Left cardiac atrium (tissue), 4 donors: Measurements from ENCODE around the gene DOCK8. TPM values are rescaled to one million over a fixed set of nuclear protein-coding genes. Genes with fewer than 3 reads are reported as not detected.
A peak's percentile ranks its signal among the peaks of the same experiment; 100 is the strongest.

Source experiments
- ATAC-seq, 2 donors: fragments of 200-7000 bp; cut with Tn5 transposase; one replicate each; pipeline ENCODE4 v1.9.1; 2020; ENCODE audit warnings: mild to moderate bottlenecking in 2 of 2, moderate library complexity in 2 of 2
- DNase-seq: peaks from one replicate; pipeline ENCODE4 v3.0.0-alpha.2; 2020
- intact Hi-C, 2 donors: fragments of 100-400 bp; cut with DNase I; formaldehyde crosslinking; loops; one replicate each; pipeline versions ENCODE4 v1.14.1 to v1.15.1; 2022 to 2023
- total RNA-seq, 2 donors: library from RNA; stranded (reverse); fragmentation: NEBNext Ultra II Directional; extraction: Animal tissue kit (Norgen Biotek cat#: 25700); gene quantifications; one replicate each; pipeline ENCODE4 v1.2.1, GENCODE V29; 2021
- donor health status: DM: no; HTN: yes; CAD: no.
- donor health status: DM: no; HTN: yes; CAD: no; lungs with severe emphysema.
- donor health status: DM: yes; HTN: yes; CAD: no.
- donor health status: Dilated cardiomyopathy.

The DOCK8 gene
- total RNA-seq, 2 donors from 2014 or later: 5.5 to 14.9 TPM

GRCh38 chr9:437574-438001 is 222.9 kb downstream of the DOCK8 start:
- DNase-seq: no peak
- intact Hi-C loops: loop anchor here in 1 of 2 donors (10.0 kb wide), 1 partner anchor 47 kb away; no protein-coding TSS in a partner anchor
- ATAC-seq: peak; percentile 78 to 90

DNA sequence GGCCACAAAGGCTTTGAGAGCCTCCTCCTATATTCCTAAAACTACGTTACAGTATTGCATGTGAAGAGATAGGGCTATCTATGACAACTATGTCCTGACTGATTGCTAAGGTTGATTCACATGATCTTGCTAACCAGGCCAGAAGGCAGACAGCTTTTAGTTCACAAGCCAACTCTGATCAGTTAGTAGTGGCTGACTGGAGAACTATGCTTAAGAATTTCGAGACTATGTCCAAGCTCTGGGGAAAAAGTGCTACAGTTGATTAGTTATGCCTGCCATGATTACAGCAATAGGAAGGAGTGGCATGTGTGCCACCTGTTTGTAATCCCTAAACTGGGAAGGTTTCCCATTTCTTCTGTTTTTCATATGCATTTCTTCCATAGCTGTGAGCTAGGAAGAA is 223.4 kb downstream of the DOCK8 start:
- intact Hi-C loops: loop anchor here in 1 of 2 donors (10.0 kb wide), 1 partner anchor 47 kb away; no protein-coding TSS in a partner anchor
- peak in 1 of 2 donors; percentile 53 for ATAC-seq
- no peak for DNase-seq

- DNase-seq: peak; percentile 41
- intact Hi-C loops: loop anchor here in 1 of 2 donors (10.0 kb wide), 1 partner anchor 46 kb away; no protein-coding TSS in a partner anchor
These were observed 224.5 kb downstream of the DOCK8 start for GRCh38 chr9:438961-439768.

GRCh38 chr9:441126-441525 is 226.5 kb downstream of the DOCK8 start:
- DNase-seq: no peak
- intact Hi-C loops: no loop called here
- no peak for ATAC-seq

More at GRCh38 chr9:438961-439768, 224.5 kb downstream of the DOCK8 start:
- ATAC-seq: peak; percentile 80 to 84

DNA sequence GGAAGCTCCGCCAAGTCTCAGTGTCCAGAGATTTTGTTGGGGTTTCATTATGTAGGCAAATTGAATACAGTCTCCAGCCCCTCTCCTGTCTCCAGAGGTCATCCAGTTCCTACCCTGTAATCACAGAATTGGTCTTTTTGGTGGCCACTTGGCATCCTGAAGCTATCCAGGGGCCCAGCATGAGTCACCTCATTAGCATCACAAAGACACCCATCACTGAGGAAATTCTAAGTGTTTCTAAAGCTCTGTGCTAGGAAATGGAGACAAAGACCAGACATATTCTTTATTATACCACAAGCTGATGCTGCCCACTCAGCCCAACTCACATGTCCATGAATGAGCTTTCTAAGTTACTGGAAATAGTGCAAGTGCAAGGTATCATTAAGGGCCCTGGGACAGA is 229.9 kb downstream of the DOCK8 start:
- DNase-seq (no peak), ATAC-seq (no peak)
- intact Hi-C loops: no loop called here

GRCh38 chr9:445033-445432 is 230.4 kb downstream of the DOCK8 start:
- peak; percentile 27 to 65 for ATAC-seq
- intact Hi-C loops: no loop called here
- DNase-seq: peak; percentile 41

- ATAC-seq: no peak
- intact Hi-C loops: no loop called here
- no peak for DNase-seq
These were observed 231.5 kb downstream of the DOCK8 start for GRCh38 chr9:446074-446699.

DNA sequence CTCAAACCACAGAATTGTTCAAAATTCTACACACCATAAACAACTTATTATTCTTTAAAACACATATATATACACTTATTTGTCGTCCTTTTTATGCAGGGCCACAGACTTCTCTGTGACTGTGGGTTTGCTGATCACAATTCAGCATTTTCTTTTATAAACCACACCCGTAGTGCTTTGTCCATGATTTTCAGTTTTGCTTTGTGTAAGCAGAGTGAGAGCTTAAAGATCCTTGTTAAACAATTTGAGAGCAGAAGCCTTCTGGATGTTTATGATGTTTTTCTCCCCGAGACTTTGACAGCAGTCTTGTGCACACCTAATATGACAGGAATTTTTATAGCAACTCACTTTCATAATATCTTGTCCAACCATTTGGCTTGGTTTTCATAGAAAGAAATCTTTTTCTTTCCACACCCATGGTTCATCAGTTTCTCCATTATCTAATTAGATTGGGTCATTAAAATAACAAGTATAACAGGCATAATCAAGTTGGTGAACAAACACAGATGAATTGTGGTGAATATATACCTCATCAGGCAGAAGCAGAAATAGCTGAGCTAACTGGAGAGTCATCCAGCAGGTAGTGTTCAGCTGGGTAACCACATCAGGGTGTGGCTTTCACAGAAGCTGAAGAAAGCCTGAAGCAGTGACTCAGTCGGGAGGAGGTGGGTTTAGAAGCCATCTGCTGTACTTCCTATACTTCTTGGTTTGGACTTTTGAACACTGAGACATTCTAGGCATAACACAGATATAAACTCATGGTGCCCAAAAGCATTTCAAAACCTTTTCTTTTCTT is 232.8 kb downstream of the DOCK8 start:
- peak in 1 of 2 donors; percentile 79 for ATAC-seq
- intact Hi-C loops: no loop called here
- no peak for DNase-seq

DNA sequence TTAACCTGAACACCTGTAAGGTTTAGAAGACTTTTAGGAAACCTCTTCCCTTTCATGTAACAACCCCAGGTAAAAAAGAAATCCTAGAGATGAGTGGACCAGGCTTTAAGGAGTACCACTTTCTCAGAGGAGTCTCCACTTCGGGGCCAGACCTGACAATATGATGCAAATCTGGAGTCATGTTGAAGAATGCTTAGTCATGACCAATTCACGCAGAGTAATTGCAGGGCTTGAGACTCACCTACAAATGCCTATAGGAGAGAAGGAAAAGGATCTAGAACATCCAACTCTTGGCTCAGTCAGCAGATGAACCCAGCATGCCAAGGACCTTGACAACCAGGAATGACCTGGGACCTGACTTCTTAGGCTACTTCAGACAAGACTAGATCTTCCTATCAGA is 235.4 kb downstream of the DOCK8 start:
- DNase-seq (no peak), ATAC-seq (no peak)
- intact Hi-C loops: no loop called here

DNA sequence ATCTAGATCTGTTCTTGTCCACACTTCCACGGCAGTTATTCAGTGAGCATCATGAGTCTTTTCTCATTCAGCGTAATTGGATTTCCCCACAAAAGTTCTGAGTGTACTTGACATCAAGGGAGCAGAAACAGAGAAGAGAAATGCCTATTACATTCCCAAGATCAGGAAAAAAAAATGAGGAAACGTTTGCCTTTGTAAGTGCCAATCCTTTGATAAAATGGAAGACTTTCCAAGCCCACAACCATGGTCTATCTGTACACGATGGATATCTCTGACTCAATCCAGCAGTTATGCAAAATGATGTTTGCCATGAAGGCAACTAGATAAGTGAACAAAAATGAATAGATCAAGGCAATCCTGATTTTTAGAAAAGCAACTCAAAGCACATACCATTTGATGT is 235.9 kb downstream of the DOCK8 start:
- intact Hi-C loops: no loop called here
- DNase-seq: no peak

DNA sequence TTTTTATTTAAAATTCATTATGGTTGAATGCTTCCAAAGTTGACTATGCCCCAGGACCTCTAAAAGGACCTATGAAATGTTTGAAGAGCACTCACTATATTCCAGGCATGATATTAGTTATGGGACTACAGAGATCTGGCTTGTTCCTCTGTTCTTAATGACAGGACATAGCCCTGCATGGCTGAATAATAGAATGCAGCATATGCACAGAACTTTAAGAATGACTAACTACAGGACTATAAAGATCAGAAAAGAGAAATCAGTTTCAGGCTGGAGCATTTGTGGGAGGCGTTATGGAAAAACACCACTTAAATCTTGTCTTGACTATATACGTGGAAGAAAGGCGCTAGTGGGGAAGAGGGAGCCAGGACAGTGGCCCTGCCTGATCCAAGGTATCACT is 239.2 kb downstream of the DOCK8 start:
- ATAC-seq (no peak), DNase-seq (no peak)
- intact Hi-C loops: no loop called here

More for the DNA sequence above, 235.9 kb downstream of the DOCK8 start:
- no peak for ATAC-seq

GRCh38 chr9:456365-456764 is 241.7 kb downstream of the DOCK8 start:
- peak; percentile 78 to 84 for ATAC-seq
- intact Hi-C loops: no loop called here
- DNase-seq: peak; percentile 44

GRCh38 chr9:458590-458989 is 243.9 kb downstream of the DOCK8 start:
- no peak for ATAC-seq
- intact Hi-C loops: no loop called here
- no peak for DNase-seq

- ATAC-seq (peak; percentile 14 to 25), DNase-seq (no peak)
- intact Hi-C loops: no loop called here
These were observed 245.1 kb downstream of the DOCK8 start for GRCh38 chr9:459491-460444.

- DNase-seq: no peak
- ATAC-seq: no peak
- intact Hi-C loops: no loop called here
These were observed 247.5 kb downstream of the DOCK8 start for GRCh38 chr9:462121-462520.

DNA sequence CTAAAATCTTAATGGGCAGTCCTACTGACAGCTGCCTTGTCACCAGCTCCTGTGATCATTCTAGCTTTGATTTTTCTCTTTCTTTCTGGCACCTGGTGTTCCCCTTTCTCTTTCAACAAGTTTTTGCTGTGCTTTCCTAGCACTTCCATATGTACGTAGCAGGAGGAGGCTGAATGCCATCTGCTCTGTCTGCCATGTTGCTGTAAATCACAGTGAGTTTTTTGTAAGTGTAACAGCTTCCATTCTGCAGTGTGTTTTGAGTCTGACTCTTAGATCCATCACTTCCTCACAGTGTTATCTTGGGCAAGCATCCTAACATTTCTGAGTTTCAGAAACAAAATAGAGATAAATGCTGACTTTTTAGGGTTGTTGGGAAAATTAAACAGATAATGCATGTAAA is 247.9 kb downstream of the DOCK8 start:
- DNase-seq (no peak), ATAC-seq (peak in 1 of 2 donors; percentile 32)
- intact Hi-C loops: no loop called here

DNA sequence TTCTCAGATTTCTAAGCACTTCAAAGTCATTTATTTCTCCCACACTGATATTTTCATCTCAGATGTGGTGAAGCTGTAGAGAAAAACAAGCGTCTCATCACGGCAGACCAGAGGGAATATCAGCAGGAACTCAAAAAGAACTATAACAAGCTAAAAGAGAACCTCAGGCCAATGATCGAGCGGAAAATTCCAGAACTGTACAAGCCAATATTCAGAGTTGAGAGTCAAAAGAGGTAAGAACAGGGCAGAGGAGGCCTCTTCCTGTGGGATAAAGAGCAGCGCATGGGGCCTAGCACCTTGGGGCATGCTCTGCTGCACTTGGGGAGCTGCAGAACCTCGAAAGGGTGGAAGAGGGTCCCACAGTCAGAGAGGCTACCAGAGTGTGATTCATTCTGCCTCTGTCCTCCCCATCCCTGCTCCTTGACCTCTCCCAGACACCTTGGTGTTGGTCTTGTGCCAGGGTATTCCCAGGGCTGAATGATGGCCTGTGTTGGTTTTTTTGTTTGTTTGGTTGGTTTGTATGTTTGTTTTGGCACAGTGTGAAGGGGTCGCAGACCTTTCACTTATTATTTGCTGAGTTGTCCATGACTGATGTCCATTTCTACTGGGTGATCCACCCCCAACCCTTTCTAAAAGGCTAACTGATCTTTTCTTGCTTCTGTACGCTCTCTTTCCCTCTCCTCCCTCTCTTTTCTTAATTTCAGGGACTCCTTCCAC is 248.9 kb downstream of the DOCK8 start:
- intact Hi-C loops: no loop called here
- ATAC-seq: no peak
- no peak for DNase-seq

GRCh38 chr9:466747-467146 is 252.1 kb downstream of the DOCK8 start:
- no peak for DNase-seq
- intact Hi-C loops: no loop called here
- ATAC-seq: no peak
